Measurements from ENCODE around the gene NRXN3.

GRCh38 chr14:79661752-79662151, 1491.6 kb downstream of the NRXN3 start:
- TF ChIP-seq NFRKB (IDR thresholded peaks at IDR 0.05) (no peak), CTBP1 (IDR thresholded peaks at IDR 0.05; ENCODE audit: borderline replicate concordance) (no peak), TARDBP (IDR thresholded peaks at IDR 0.05) (no peak), ELF4 (IDR thresholded peaks at IDR 0.05) (no peak), ZNF384 (IDR thresholded peaks at IDR 0.05) (no peak), FOXA1 (IDR thresholded peaks at IDR 0.05) (no peak), L3MBTL2 (conservative IDR thresholded peaks at IDR 0.05) (no peak), ARNT (IDR thresholded peaks at IDR 0.05) (no peak), FOXM1 (IDR thresholded peaks at IDR 0.05; ENCODE audit: borderline replicate concordance) (no peak), PKNOX1 (IDR thresholded peaks at IDR 0.05) (no peak), SP1 (IDR thresholded peaks at IDR 0.05) (no peak), FOXK2 (IDR thresholded peaks at IDR 0.05) (no peak), HDGF (IDR thresholded peaks at IDR 0.05; ENCODE audit: borderline replicate concordance) (no peak)

Data from HEK293T (cell line).